ACC112 (cell line): Measurements from ENCODE around the gene KATNB1.

ENCODE experiments used
- H2AFZ ChIP-seq: fragments of 200-600 bp; sonication (generic); one replicate; pipeline ENCODE4 v1.6.0; 2017; ENCODE audit warnings: antibody characterized with exemption, low read length; ENCODE audit not compliant: unreplicated experiment
- H3K27ac ChIP-seq: fragments of 200-600 bp; sonication (generic); 2 replicates; pipeline ENCODE4 v1.5.1; 2014; ENCODE audit warnings: low read depth, mild to moderate bottlenecking, antibody characterized with exemption, low read length, moderate library complexity
- H3K27me3 ChIP-seq: fragments of 200-600 bp; sonication (generic); 2 replicates; pipeline ENCODE4 v1.6.1; 2014; ENCODE audit warnings: mild to moderate bottlenecking, antibody characterized with exemption, low read length, moderate library complexity, mixed read lengths; ENCODE audit not compliant: insufficient read depth
- H3K36me3 ChIP-seq: fragments of 200-600 bp; sonication (generic); 2 replicates; pipeline ENCODE4 v1.6.1; 2016; ENCODE audit warnings: mild to moderate bottlenecking, antibody characterized with exemption, low read length, moderate library complexity, mixed read lengths; ENCODE audit not compliant: insufficient read depth
- H3K4me1 ChIP-seq: fragments of 200-600 bp; sonication (generic); one replicate; pipeline ENCODE4 v1.6.1; 2016; ENCODE audit warnings: low read length, mixed read lengths; ENCODE audit not compliant: insufficient read depth, unreplicated experiment, control insufficient read depth
- H3K4me3 ChIP-seq: fragments of 200-600 bp; sonication (generic); 2 replicates; pipeline ENCODE4 v1.5.1; 2014; ENCODE audit warnings: mild to moderate bottlenecking, low read depth, low read length
- H3K79me2 ChIP-seq: fragments of 200-600 bp; sonication (generic); one replicate; pipeline ENCODE4 v1.6.0; 2016; ENCODE audit warnings: low read length; ENCODE audit not compliant: control insufficient read depth, unreplicated experiment, insufficient read depth

KATNB1 gene

GRCh38 chr16:57736419-57737351 is 1.1 kb downstream of the KATNB1 start:
- Histone ChIP-seq H3K4me3 (peak overlapping the region; percentile 87), H2AFZ (peak overlapping the region; percentile 92), H3K79me2 (no peaks in the 10 kb centered on the region), H3K4me1 (peaks cover 14% of the 10 kb centered on the region), H3K27me3 (no peaks in the 10 kb centered on the region), H3K27ac (peak overlapping the region; percentile 68), H3K36me3 (peaks cover 8% of the 10 kb centered on the region)

- Histone ChIP-seq H3K79me2 (no peaks in the 10 kb centered on the region), H3K4me3 (no peak overlapping the region), H2AFZ (no peak overlapping the region), H3K36me3 (no peaks in the 10 kb centered on the region), H3K27me3 (no peaks in the 10 kb centered on the region), H3K27ac (no peak overlapping the region), H3K4me1 (peaks cover 10% of the 10 kb centered on the region)
Observed at GRCh38 chr16:57738844-57739243, 3.3 kb downstream of the KATNB1 start.

GRCh38 chr16:57739756-57740422 is 4.3 kb downstream of the KATNB1 start:
- no peak overlapping the region for H2AFZ ChIP-seq
- no peaks in the 10 kb centered on the region for H3K27me3 ChIP-seq
- H3K4me1 ChIP-seq, result peaks cover 10% of the 10 kb centered on the region
- H3K4me3 ChIP-seq, result no peak overlapping the region
- no peak overlapping the region for H3K27ac ChIP-seq
- no peaks in the 10 kb centered on the region for H3K79me2 ChIP-seq
- H3K36me3 ChIP-seq, result no peaks in the 10 kb centered on the region

- H3K27ac ChIP-seq, result no peak overlapping the region
- H3K4me3 ChIP-seq, result no peak overlapping the region
- H3K4me1 ChIP-seq, result peaks cover 10% of the 10 kb centered on the region
- no peaks in the 10 kb centered on the region for H3K36me3 ChIP-seq
- H3K27me3 ChIP-seq, result no peaks in the 10 kb centered on the region
- H2AFZ ChIP-seq, result no peak overlapping the region
- H3K79me2 ChIP-seq, result no peaks in the 10 kb centered on the region
Observed at GRCh38 chr16:57740423-57741071, 5.0 kb downstream of the KATNB1 start.

GRCh38 chr16:57741660-57742191 is 6.2 kb downstream of the KATNB1 start:
- Histone ChIP-seq H3K4me3 (no peak overlapping the region), H3K79me2 (no peaks in the 10 kb centered on the region), H3K36me3 (no peaks in the 10 kb centered on the region), H3K4me1 (peaks cover 9% of the 10 kb centered on the region), H3K27me3 (no peaks in the 10 kb centered on the region), H3K27ac (no peak overlapping the region), H2AFZ (no peak overlapping the region)

- H3K36me3 ChIP-seq, result no peaks in the 10 kb centered on the region
- H3K27ac ChIP-seq, result no peak overlapping the region
- H3K79me2 ChIP-seq, result no peaks in the 10 kb centered on the region
- H3K4me3 ChIP-seq, result no peak overlapping the region
- H3K4me1 ChIP-seq, result peaks cover under 1% of the 10 kb centered on the region
- no peak overlapping the region for H2AFZ ChIP-seq
- no peaks in the 10 kb centered on the region for H3K27me3 ChIP-seq
Observed at GRCh38 chr16:57742543-57742942, 7.0 kb downstream of the KATNB1 start.

- no peak overlapping the region for H2AFZ ChIP-seq
- no peaks in the 10 kb centered on the region for H3K27me3 ChIP-seq
- H3K27ac ChIP-seq, result no peak overlapping the region
- H3K36me3 ChIP-seq, result no peaks in the 10 kb centered on the region
- no peaks in the 10 kb centered on the region for H3K4me1 ChIP-seq
- no peak overlapping the region for H3K4me3 ChIP-seq
- H3K79me2 ChIP-seq, result no peaks in the 10 kb centered on the region
Observed at GRCh38 chr16:57743458-57743857, 7.9 kb downstream of the KATNB1 start.

- H3K4me3 ChIP-seq, result no peak overlapping the region
- no peak overlapping the region for H3K27ac ChIP-seq
- no peaks in the 10 kb centered on the region for H3K27me3 ChIP-seq
- H3K4me1 ChIP-seq, result no peaks in the 10 kb centered on the region
- no peaks in the 10 kb centered on the region for H3K79me2 ChIP-seq
- H3K36me3 ChIP-seq, result no peaks in the 10 kb centered on the region
- no peak overlapping the region for H2AFZ ChIP-seq
Observed at GRCh38 chr16:57743886-57744641, 8.5 kb downstream of the KATNB1 start.

GRCh38 chr16:57744642-57744903 is 9.0 kb downstream of the KATNB1 start:
- Histone ChIP-seq H3K36me3 (no peaks in the 10 kb centered on the region), H3K4me1 (no peaks in the 10 kb centered on the region), H2AFZ (no peak overlapping the region), H3K4me3 (no peak overlapping the region), H3K27me3 (no peaks in the 10 kb centered on the region), H3K27ac (no peak overlapping the region), H3K79me2 (no peaks in the 10 kb centered on the region)

- H3K27ac ChIP-seq, result no peak overlapping the region
- H3K4me3 ChIP-seq, result no peak overlapping the region
- no peaks in the 10 kb centered on the region for H3K79me2 ChIP-seq
- H2AFZ ChIP-seq, result no peak overlapping the region
- no peaks in the 10 kb centered on the region for H3K27me3 ChIP-seq
- no peaks in the 10 kb centered on the region for H3K36me3 ChIP-seq
- no peaks in the 10 kb centered on the region for H3K4me1 ChIP-seq
Observed at GRCh38 chr16:57745768-57746167, 10.2 kb downstream of the KATNB1 start.
